ENCODE measurements around the gene PLK1. TPM values are rescaled to one million over a fixed set of nuclear protein-coding genes. Genes with fewer than 3 reads are reported as not detected.

The PLK1 gene
- total and polyA plus RNA-seq, 2 experiments from 2014 or later: 69.0 to 141 TPM

DNA sequence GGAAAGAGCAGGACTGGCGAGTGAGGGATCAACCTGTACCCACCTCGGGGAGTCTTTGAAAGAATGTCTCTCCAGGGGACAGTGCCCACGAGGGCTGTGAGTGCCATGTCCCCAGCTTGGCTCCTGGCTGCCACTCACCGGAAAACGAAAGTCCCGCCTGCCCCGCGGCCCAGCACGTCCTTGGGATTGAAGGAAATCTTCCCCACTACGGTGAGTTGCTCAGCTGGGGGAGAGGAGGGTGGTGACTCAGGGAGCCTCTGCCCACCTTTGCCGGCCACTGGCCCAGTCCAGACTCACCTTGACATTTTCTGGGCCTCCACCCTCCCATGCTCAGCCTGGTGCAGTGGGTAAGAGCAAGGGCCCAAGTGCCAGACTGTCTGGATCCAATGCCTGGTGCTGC lies 17.1 kb downstream of the PLK1 start (continued):
- TF ChIP-seq, protein P1, sequence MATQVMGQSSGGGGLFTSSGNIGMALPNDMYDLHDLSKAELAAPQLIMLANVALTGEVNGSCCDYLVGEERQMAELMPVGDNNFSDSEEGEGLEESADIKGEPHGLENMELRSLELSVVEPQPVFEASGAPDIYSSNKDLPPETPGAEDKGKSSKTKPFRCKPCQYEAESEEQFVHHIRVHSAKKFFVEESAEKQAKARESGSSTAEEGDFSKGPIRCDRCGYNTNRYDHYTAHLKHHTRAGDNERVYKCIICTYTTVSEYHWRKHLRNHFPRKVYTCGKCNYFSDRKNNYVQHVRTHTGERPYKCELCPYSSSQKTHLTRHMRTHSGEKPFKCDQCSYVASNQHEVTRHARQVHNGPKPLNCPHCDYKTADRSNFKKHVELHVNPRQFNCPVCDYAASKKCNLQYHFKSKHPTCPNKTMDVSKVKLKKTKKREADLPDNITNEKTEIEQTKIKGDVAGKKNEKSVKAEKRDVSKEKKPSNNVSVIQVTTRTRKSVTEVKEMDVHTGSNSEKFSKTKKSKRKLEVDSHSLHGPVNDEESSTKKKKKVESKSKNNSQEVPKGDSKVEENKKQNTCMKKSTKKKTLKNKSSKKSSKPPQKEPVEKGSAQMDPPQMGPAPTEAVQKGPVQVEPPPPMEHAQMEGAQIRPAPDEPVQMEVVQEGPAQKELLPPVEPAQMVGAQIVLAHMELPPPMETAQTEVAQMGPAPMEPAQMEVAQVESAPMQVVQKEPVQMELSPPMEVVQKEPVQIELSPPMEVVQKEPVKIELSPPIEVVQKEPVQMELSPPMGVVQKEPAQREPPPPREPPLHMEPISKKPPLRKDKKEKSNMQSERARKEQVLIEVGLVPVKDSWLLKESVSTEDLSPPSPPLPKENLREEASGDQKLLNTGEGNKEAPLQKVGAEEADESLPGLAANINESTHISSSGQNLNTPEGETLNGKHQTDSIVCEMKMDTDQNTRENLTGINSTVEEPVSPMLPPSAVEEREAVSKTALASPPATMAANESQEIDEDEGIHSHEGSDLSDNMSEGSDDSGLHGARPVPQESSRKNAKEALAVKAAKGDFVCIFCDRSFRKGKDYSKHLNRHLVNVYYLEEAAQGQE (IDR thresholded peaks at IDR 0.05; ENCODE audit: unreplicated experiment): no peak
- TF ChIP-seq NANOG (IDR thresholded peaks at IDR 0.05; ENCODE audit: borderline replicate concordance) (no peak), POLR2AphosphoS5 (IDR thresholded peaks at IDR 0.05; ENCODE audit: low read depth) (no peak), STAT1 (IDR thresholded peaks at IDR 0.05; ENCODE audit: unreplicated experiment) (no peak), CREB1 (CRISPR knock-in tag; IDR thresholded peaks at IDR 0.05; ENCODE audit: low read depth) (no peak)
- TF ChIP-seq, protein P2, sequence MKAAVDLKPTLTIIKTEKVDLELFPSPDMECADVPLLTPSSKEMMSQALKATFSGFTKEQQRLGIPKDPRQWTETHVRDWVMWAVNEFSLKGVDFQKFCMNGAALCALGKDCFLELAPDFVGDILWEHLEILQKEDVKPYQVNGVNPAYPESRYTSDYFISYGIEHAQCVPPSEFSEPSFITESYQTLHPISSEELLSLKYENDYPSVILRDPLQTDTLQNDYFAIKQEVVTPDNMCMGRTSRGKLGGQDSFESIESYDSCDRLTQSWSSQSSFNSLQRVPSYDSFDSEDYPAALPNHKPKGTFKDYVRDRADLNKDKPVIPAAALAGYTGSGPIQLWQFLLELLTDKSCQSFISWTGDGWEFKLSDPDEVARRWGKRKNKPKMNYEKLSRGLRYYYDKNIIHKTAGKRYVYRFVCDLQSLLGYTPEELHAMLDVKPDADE (IDR thresholded peaks at IDR 0.05): no peak

DNA sequence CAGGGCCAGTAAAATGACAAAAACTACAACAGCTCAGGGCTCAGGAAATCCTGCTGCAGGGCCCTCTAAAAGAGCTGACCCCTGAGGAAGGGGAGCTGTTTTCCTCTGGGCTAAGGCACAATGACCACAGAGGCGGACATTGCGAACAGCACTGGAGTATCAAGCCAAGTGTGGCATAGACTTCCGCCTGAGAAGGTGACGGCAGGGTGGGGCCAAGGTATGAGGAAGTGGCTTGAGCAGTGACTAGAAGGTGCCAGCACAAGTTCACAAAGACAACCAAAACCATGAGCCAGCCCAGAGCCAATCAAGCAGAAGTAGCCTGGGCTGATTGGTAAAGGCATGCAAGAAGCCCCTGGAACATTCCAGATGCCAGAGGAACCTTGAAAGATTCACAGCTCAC lies 20.4 kb downstream of the PLK1 start:
- H3K4me2 ChIP-seq: no peak overlapping the region
- Mint-ChIP-seq H3K27ac (no peak overlapping the region), H3K4me1 (peaks cover 16% of the 10 kb centered on the region), H3K27me3 (ENCODE audit: insufficient read depth, low read depth, poor library complexity) (peaks cover 5% of the 10 kb centered on the region), H3K4me3 (no peak overlapping the region), H3K36me3 (ENCODE audit: low read depth) (peaks cover 5% of the 10 kb centered on the region), H3K9me3 (peaks cover 7% of the 10 kb centered on the region)
- peaks cover 17% of the 10 kb centered on the region for H3K4me1 ChIP-seq (ENCODE audit: insufficient read depth)
- ATAC-seq (no peak), DNase-seq (ENCODE audit: low spot score) (no peak)
- H3F3A ChIP-seq (replicated peaks; ENCODE audit: low read depth): peaks cover 7% of the 10 kb centered on the region; the same call in 1 of the 2 replicates
- H2AFZ ChIP-seq: no peak overlapping the region
- no peaks in the 10 kb centered on the region for H3K79me2 ChIP-seq (replicated peaks; ENCODE audit: insufficient read depth)
- no peaks in the 10 kb centered on the region for H3K36me3 ChIP-seq (ENCODE audit: insufficient read depth)
- H4K20me1 ChIP-seq (replicated peaks; ENCODE audit: insufficient read depth): no peaks in the 10 kb centered on the region
- H3K27me3 ChIP-seq (ENCODE audit: insufficient read depth): no peaks in the 10 kb centered on the region
- H3K4me3 ChIP-seq: no peak overlapping the region
- no peaks in the 10 kb centered on the region for H3K9me2 ChIP-seq (ENCODE audit: insufficient read depth)
- H3K27ac ChIP-seq (ENCODE audit: low read depth): no peak overlapping the region
- TF ChIP-seq ZNF114 (CRISPR knock-in tag; IDR thresholded peaks at IDR 0.05): no peak
- TF ChIP-seq, protein P1 (IDR thresholded peaks at IDR 0.05; ENCODE audit: unreplicated experiment): no peak
- TF ChIP-seq, protein P3, sequence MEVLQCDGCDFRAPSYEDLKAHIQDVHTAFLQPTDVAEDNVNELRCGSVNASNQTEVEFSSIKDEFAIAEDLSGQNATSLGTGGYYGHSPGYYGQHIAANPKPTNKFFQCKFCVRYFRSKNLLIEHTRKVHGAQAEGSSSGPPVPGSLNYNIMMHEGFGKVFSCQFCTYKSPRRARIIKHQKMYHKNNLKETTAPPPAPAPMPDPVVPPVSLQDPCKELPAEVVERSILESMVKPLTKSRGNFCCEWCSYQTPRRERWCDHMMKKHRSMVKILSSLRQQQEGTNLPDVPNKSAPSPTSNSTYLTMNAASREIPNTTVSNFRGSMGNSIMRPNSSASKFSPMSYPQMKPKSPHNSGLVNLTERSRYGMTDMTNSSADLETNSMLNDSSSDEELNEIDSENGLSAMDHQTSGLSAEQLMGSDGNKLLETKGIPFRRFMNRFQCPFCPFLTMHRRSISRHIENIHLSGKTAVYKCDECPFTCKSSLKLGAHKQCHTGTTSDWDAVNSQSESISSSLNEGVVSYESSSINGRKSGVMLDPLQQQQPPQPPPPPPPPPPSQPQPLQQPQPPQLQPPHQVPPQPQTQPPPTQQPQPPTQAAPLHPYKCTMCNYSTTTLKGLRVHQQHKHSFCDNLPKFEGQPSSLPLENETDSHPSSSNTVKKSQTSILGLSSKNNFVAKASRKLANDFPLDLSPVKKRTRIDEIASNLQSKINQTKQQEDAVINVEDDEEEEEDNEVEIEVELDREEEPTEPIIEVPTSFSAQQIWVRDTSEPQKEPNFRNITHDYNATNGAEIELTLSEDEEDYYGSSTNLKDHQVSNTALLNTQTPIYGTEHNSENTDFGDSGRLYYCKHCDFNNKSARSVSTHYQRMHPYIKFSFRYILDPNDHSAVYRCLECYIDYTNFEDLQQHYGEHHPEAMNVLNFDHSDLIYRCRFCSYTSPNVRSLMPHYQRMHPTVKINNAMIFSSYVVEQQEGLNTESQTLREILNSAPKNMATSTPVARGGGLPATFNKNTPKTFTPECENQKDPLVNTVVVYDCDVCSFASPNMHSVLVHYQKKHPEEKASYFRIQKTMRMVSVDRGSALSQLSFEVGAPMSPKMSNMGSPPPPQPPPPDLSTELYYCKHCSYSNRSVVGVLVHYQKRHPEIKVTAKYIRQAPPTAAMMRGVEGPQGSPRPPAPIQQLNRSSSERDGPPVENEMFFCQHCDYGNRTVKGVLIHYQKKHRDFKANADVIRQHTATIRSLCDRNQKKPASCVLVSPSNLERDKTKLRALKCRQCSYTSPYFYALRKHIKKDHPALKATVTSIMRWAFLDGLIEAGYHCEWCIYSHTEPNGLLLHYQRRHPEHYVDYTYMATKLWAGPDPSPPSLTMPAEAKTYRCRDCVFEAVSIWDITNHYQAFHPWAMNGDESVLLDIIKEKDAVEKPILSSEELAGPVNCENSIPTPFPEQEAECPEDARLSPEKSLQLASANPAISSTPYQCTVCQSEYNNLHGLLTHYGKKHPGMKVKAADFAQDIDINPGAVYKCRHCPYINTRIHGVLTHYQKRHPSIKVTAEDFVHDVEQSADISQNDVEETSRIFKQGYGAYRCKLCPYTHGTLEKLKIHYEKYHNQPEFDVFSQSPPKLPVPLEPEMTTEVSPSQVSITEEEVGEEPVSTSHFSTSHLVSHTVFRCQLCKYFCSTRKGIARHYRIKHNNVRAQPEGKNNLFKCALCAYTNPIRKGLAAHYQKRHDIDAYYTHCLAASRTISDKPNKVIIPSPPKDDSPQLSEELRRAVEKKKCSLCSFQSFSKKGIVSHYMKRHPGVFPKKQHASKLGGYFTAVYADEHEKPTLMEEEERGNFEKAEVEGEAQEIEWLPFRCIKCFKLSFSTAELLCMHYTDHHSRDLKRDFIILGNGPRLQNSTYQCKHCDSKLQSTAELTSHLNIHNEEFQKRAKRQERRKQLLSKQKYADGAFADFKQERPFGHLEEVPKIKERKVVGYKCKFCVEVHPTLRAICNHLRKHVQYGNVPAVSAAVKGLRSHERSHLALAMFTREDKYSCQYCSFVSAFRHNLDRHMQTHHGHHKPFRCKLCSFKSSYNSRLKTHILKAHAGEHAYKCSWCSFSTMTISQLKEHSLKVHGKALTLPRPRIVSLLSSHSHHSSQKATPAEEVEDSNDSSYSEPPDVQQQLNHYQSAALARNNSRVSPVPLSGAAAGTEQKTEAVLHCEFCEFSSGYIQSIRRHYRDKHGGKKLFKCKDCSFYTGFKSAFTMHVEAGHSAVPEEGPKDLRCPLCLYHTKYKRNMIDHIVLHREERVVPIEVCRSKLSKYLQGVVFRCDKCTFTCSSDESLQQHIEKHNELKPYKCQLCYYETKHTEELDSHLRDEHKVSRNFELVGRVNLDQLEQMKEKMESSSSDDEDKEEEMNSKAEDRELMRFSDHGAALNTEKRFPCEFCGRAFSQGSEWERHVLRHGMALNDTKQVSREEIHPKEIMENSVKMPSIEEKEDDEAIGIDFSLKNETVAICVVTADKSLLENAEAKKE (CRISPR knock-in tag; IDR thresholded peaks at IDR 0.05): no peak
- no peak for TF ChIP-seq POLR2AphosphoS5 (IDR thresholded peaks at IDR 0.05; ENCODE audit: low read depth)
- no peak for TF ChIP-seq EZH2phosphoT487 (IDR thresholded peaks at IDR 0.05; ENCODE audit: unreplicated experiment)
- no peak for TF ChIP-seq ZNF331 (CRISPR knock-in tag; IDR thresholded peaks at IDR 0.05; ENCODE audit: low read depth)
